Glomerular endothelial cell (primary cell): ENCODE results near the gene CARD9. TPM values are rescaled to one million over a fixed set of nuclear protein-coding genes. Genes with fewer than 3 reads are reported as not detected.
A peak's percentile ranks its signal among the peaks of the same experiment; 100 is the strongest.
"Not testable (repeated sequence)": the region's sequence is repeated elsewhere in the genome, so short reads cannot be mapped to it uniquely, and the experiment has no call there.

Experiments
- DNase-seq: peaks from one replicate; pipeline ENCODE4 v3.0.0-alpha.2; 2011; ENCODE audit warnings: low read depth, low spot score; ENCODE audit errors: extremely low read depth
- total RNA-seq: library from RNA; depleted of rRNA; stranded (reverse); fragments of >200 nt; gene quantifications from 2 replicates; pipeline ENCODE4 v1.2.3, GENCODE V29; 2015

Gene CARD9
- 0.15 and 0.23 TPM in 2 replicates for total RNA-seq

GRCh38 chr9:136373300-136374182 lies at the start of gene CARD9:
Gene CARD9, minus strand, starts transcription at chr9:136373669. Its CDS starts 1,591 bp downstream, at chr9:136372078.
- DNase-seq: no peak

- DNase-seq: no peak
Measured at GRCh38 chr9:136422876-136423275, 49.4 kb upstream of the CARD9 start.

GRCh38 chr9:136421791-136422190 lies 48.3 kb upstream of the CARD9 start:
- no peak for DNase-seq

- DNase-seq: no peak
Measured at GRCh38 chr9:136419092-136419420, 45.6 kb upstream of the CARD9 start.

- DNase-seq: no peak
Measured at GRCh38 chr9:136418182-136419091, 45.0 kb upstream of the CARD9 start.

- DNase-seq: no peak
Measured at GRCh38 chr9:136416914-136417313, 43.4 kb upstream of the CARD9 start.

GRCh38 chr9:136416427-136416826 lies 43.0 kb upstream of the CARD9 start:
- DNase-seq: no peak

- no peak for DNase-seq
Measured at GRCh38 chr9:136412962-136413361, 39.5 kb upstream of the CARD9 start.

GRCh38 chr9:136411378-136411777 lies 37.9 kb upstream of the CARD9 start:
- no peak for DNase-seq

- peak; percentile 16 for DNase-seq
Measured at GRCh38 chr9:136410500-136411287, 37.2 kb upstream of the CARD9 start, which contains the start of the genes ENTR1 and PMPCA. Gene ENTR1, minus strand, starts transcription at chr9:136410614. Its CDS starts 217 bp downstream, at chr9:136410397. Gene PMPCA, plus strand, starts transcription at chr9:136410658. Its CDS starts 11 bp downstream, at chr9:136410669.

GRCh38 chr9:136409557-136410455 lies 36.3 kb upstream of the CARD9 start:
- no peak for DNase-seq

GRCh38 chr9:136407911-136408310 lies 34.4 kb upstream of the CARD9 start:
- no peak for DNase-seq

GRCh38 chr9:136407061-136407460 lies 33.6 kb upstream of the CARD9 start:
- DNase-seq: not testable (repeated sequence)

GRCh38 chr9:136405904-136406303 lies 32.4 kb upstream of the CARD9 start:
- not testable (repeated sequence) for DNase-seq

- DNase-seq: no peak
Measured at GRCh38 chr9:136405481-136405880, 32.0 kb upstream of the CARD9 start.

- DNase-seq: no peak
Measured at GRCh38 chr9:136404801-136405136, 31.3 kb upstream of the CARD9 start.

GRCh38 chr9:136403915-136404800 lies 30.7 kb upstream of the CARD9 start:
- DNase-seq: no peak

- no peak for DNase-seq
Measured at GRCh38 chr9:136403538-136403914, 30.1 kb upstream of the CARD9 start.

GRCh38 chr9:136402067-136402466 lies 28.6 kb upstream of the CARD9 start:
- DNase-seq: no peak
